ENCODE results near the gene EYA3.

Gene EYA3

DNA sequence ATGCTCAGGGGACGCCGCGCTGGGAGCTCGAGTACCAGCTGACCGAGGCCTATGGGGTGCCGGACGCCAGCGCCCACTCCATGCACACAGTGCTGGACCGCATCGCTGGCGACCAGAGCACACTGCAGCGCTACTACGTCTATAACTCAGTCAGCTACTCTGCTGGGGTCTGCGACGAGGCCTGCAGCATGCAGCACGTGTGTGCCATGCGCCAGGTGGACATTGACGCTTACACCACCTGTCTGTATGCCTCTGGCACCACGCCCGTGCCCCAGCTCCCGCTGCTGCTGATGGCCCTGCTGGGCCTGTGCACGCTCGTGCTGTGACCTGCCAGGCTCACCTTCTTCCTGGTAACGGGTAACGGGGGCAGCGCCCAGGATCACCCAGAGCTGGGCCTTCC lies 129.9 kb downstream of the EYA3 start:
- Histone ChIP-seq H4K20me1 (ENCODE audit: control insufficient read depth, insufficient read depth, low read depth, low read length) (no peaks in the 10 kb centered on the region), H3K9me2 (replicated peaks; ENCODE audit: control insufficient read depth, low read length) (no peaks in the 10 kb centered on the region), H3F3A (ENCODE audit: control insufficient read depth, insufficient read depth) (no peaks in the 10 kb centered on the region; the same call in 1 of the 2 replicates), H3K4me2 (ENCODE audit: low read length) (no peak overlapping the region), H3K4me3 (ENCODE audit: low read length) (no peak overlapping the region), H3K79me2 (ENCODE audit: control insufficient read depth, low read length) (no peaks in the 10 kb centered on the region), H3K27ac (ENCODE audit: low read depth, low read length) (no peak overlapping the region), H3K4me1 (ENCODE audit: control insufficient read depth, low read length) (peaks cover 13% of the 10 kb centered on the region), H3K27me3 (ENCODE audit: control insufficient read depth, low read length) (no peaks in the 10 kb centered on the region), H3K9me3 (ENCODE audit: control insufficient read depth, insufficient read depth, low read length) (no peaks in the 10 kb centered on the region), H3K36me3 (ENCODE audit: control insufficient read depth, low read length) (no peaks in the 10 kb centered on the region)
- TF ChIP-seq, protein P1, sequence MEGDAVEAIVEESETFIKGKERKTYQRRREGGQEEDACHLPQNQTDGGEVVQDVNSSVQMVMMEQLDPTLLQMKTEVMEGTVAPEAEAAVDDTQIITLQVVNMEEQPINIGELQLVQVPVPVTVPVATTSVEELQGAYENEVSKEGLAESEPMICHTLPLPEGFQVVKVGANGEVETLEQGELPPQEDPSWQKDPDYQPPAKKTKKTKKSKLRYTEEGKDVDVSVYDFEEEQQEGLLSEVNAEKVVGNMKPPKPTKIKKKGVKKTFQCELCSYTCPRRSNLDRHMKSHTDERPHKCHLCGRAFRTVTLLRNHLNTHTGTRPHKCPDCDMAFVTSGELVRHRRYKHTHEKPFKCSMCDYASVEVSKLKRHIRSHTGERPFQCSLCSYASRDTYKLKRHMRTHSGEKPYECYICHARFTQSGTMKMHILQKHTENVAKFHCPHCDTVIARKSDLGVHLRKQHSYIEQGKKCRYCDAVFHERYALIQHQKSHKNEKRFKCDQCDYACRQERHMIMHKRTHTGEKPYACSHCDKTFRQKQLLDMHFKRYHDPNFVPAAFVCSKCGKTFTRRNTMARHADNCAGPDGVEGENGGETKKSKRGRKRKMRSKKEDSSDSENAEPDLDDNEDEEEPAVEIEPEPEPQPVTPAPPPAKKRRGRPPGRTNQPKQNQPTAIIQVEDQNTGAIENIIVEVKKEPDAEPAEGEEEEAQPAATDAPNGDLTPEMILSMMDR (IDR thresholded peaks at IDR 0.05; ENCODE audit: low read depth, low read length, poor library complexity, severe bottlenecking): no peak
- TF ChIP-seq EZH2phosphoT487 (IDR thresholded peaks at IDR 0.05; ENCODE audit: borderline replicate concordance, low read length): no peak

DNA sequence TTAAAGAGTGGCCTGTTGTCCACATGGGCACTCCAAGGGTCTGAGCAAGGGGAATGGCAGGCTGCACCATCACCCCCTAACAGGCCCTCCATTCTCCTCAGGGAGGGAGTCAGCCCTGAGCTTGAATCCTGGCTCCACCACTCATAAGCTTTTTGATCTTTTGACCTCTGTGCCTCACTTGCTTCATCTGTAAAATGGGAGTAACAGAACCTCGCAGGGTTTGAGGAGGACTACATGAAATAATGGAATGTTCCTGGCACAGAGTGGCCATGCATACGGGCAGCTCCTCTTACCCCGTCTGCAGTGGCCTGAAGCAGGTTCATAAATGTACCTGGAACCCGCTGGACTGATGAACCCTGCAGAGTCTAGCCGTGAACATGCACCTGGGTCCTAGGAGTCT lies 130.8 kb downstream of the EYA3 start:
- Histone ChIP-seq H3K27me3 (ENCODE audit: control insufficient read depth, low read length) (no peaks in the 10 kb centered on the region), H3K4me3 (ENCODE audit: low read length) (no peak overlapping the region), H4K20me1 (ENCODE audit: control insufficient read depth, insufficient read depth, low read depth, low read length) (no peaks in the 10 kb centered on the region), H3K4me1 (ENCODE audit: control insufficient read depth, low read length) (peaks cover 13% of the 10 kb centered on the region), H3K4me2 (ENCODE audit: low read length) (no peak overlapping the region), H3K36me3 (ENCODE audit: control insufficient read depth, low read length) (no peaks in the 10 kb centered on the region), H3K27ac (ENCODE audit: low read depth, low read length) (no peak overlapping the region), H3K79me2 (ENCODE audit: control insufficient read depth, low read length) (no peaks in the 10 kb centered on the region), H3K9me3 (ENCODE audit: control insufficient read depth, insufficient read depth, low read length) (no peaks in the 10 kb centered on the region), H3F3A (ENCODE audit: control insufficient read depth, insufficient read depth) (no peaks in the 10 kb centered on the region; the same call in 1 of the 2 replicates), H3K9me2 (replicated peaks; ENCODE audit: control insufficient read depth, low read length) (no peaks in the 10 kb centered on the region)
- TF ChIP-seq, protein P1 (IDR thresholded peaks at IDR 0.05; ENCODE audit: low read depth, low read length, poor library complexity, severe bottlenecking): no peak
- no peak for TF ChIP-seq EZH2phosphoT487 (IDR thresholded peaks at IDR 0.05; ENCODE audit: borderline replicate concordance, low read length)

DNA sequence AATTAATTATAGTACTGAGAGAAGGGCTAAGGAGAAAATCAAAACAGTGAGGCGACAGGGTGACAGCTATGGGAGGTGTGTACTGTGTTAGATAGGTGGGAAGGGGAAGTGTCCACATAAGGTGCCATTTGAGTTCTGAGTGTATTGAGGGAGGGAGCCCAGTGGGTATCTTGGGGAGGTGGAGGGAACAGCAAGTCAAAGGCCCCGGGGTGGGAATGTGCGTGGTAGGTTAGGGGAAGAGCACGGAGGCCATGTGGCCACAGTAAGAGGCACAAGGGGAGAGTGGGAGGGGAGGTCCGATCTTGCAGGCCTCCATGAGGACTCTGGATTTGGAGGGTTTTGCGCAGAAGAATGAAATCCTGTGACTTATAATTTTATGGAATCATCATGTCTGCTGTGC lies 131.6 kb downstream of the EYA3 start:
- no peak overlapping the region for H3K27ac ChIP-seq (ENCODE audit: low read depth, low read length)
- H3K9me2 ChIP-seq (replicated peaks; ENCODE audit: control insufficient read depth, low read length): no peaks in the 10 kb centered on the region
- no peaks in the 10 kb centered on the region for H3K36me3 ChIP-seq (ENCODE audit: control insufficient read depth, low read length)
- no peaks in the 10 kb centered on the region for H3K79me2 ChIP-seq (ENCODE audit: control insufficient read depth, low read length)
- no peak overlapping the region for H3K4me2 ChIP-seq (ENCODE audit: low read length)
- TF ChIP-seq, protein P1 (IDR thresholded peaks at IDR 0.05; ENCODE audit: low read depth, low read length, poor library complexity, severe bottlenecking): no peak
- no peak for TF ChIP-seq EZH2phosphoT487 (IDR thresholded peaks at IDR 0.05; ENCODE audit: borderline replicate concordance, low read length)
- H3K4me3 ChIP-seq (ENCODE audit: low read length): no peak overlapping the region
- H4K20me1 ChIP-seq (ENCODE audit: control insufficient read depth, insufficient read depth, low read depth, low read length): no peaks in the 10 kb centered on the region
- H3F3A ChIP-seq (ENCODE audit: control insufficient read depth, insufficient read depth): no peaks in the 10 kb centered on the region; the same call in 1 of the 2 replicates
- H3K9me3 ChIP-seq (ENCODE audit: control insufficient read depth, insufficient read depth, low read length): no peaks in the 10 kb centered on the region
- H3K27me3 ChIP-seq (ENCODE audit: control insufficient read depth, low read length): no peaks in the 10 kb centered on the region
- peaks cover 13% of the 10 kb centered on the region for H3K4me1 ChIP-seq (ENCODE audit: control insufficient read depth, low read length)

Data from DOHH2 (cell line).